ENCODE results near the gene TM6SF1. TPM values are rescaled to one million over a fixed set of nuclear protein-coding genes. Genes with fewer than 3 reads are reported as not detected.
"Not testable (repeated sequence)": the region's sequence is repeated elsewhere in the genome, so short reads cannot be mapped to it uniquely, and the experiment has no call there.

Gene TM6SF1
- total RNA-seq, 2 donors from 2014 or later: 9.1 to 11.0 TPM

DNA sequence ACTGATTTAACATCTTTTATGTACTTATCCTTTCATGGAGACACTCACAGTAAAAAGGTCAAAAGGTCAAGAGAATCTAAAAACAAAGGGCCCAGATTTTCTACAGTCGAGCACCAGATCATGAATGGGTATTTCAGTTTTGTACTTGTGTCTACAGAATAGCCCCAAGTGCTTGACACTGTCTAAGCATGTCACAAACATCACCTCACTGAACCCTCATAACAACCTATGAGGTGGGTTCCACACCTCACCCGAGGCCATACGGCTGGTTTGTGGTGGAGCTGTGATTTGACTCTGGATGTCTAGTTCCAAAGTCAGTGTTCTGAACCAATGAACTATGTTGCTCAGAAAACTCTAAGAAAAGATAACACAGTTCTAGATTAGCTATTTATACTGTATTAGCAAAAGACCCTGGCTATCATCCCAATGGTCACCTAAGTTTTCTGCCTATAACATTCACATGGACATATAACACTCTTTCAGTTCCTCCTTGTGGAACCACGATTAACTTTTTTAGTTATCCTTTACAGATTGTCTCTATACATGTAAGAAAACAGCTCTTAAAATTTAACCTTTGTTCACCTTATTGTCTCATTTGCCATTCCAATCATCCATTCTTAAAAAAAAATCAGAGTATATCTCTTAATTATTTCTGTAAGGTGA, 25.5 kb downstream of the TM6SF1 start:
- no peak overlapping the region for H3K27ac ChIP-seq
- TF ChIP-seq, protein P1, sequence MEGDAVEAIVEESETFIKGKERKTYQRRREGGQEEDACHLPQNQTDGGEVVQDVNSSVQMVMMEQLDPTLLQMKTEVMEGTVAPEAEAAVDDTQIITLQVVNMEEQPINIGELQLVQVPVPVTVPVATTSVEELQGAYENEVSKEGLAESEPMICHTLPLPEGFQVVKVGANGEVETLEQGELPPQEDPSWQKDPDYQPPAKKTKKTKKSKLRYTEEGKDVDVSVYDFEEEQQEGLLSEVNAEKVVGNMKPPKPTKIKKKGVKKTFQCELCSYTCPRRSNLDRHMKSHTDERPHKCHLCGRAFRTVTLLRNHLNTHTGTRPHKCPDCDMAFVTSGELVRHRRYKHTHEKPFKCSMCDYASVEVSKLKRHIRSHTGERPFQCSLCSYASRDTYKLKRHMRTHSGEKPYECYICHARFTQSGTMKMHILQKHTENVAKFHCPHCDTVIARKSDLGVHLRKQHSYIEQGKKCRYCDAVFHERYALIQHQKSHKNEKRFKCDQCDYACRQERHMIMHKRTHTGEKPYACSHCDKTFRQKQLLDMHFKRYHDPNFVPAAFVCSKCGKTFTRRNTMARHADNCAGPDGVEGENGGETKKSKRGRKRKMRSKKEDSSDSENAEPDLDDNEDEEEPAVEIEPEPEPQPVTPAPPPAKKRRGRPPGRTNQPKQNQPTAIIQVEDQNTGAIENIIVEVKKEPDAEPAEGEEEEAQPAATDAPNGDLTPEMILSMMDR (IDR thresholded peaks at IDR 0.05): no peak
- ATAC-seq (ENCODE audit: insufficient number of reproducible peaks, low FRiP score, low read depth) (no peak), DNase-seq (ENCODE audit: low spot score) (no peak)
- H3K27me3 ChIP-seq (replicated peaks; ENCODE audit: insufficient read depth): no peaks in the 10 kb centered on the region
- H3K9me3 ChIP-seq: no peaks in the 10 kb centered on the region
- H3K36me3 ChIP-seq: no peaks in the 10 kb centered on the region
- H3K4me1 ChIP-seq (ENCODE audit: control insufficient read depth in 1 of 2, low read depth in 2 of 2): no peaks in the 10 kb centered on the region
- no peak overlapping the region for H3K4me3 ChIP-seq

DNA sequence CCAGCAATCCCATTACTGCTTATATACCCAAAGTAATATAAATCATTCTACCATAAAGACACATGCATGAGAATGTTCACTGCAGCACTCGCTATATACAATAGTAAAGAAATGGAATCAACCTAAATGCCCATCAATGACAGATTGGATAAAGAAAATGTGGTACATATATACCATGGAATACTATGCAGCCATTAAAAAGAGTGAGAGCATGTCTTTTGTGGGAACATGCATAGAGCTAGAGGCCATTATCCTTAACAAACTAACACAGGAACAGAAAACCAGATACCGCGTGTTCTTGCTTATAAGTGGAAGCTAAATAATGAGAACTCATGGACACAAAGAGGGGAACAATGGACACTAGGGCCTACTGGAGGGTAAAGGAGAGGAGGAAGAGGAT, 34.7 kb downstream of the TM6SF1 start:
- peaks cover 14% of the 10 kb centered on the region for H3K36me3 ChIP-seq
- H3K27me3 ChIP-seq (replicated peaks; ENCODE audit: insufficient read depth); ATAC-seq (ENCODE audit: insufficient number of reproducible peaks, low FRiP score, low read depth); H3K27ac ChIP-seq; H3K4me1 ChIP-seq (ENCODE audit: control insufficient read depth in 1 of 2, low read depth in 2 of 2); H3K9me3 ChIP-seq; H3K4me3 ChIP-seq; DNase-seq (ENCODE audit: low spot score): not testable (repeated sequence)

- ATAC-seq (ENCODE audit: insufficient number of reproducible peaks, low FRiP score, low read depth): no peak
- H3K4me3 ChIP-seq: no peak overlapping the region
- no peaks in the 10 kb centered on the region for H3K27me3 ChIP-seq (replicated peaks; ENCODE audit: insufficient read depth)
- TF ChIP-seq, protein P1 (IDR thresholded peaks at IDR 0.05): no peak
- peaks cover 18% of the 10 kb centered on the region for H3K36me3 ChIP-seq
- DNase-seq (ENCODE audit: low spot score): no peak
- no peaks in the 10 kb centered on the region for H3K4me1 ChIP-seq (ENCODE audit: control insufficient read depth in 1 of 2, low read depth in 2 of 2)
- no peaks in the 10 kb centered on the region for H3K9me3 ChIP-seq
- no peak overlapping the region for H3K27ac ChIP-seq
These were observed 37.3 kb downstream of the TM6SF1 start for GRCh38 chr15:83144771-83145170.

DNA sequence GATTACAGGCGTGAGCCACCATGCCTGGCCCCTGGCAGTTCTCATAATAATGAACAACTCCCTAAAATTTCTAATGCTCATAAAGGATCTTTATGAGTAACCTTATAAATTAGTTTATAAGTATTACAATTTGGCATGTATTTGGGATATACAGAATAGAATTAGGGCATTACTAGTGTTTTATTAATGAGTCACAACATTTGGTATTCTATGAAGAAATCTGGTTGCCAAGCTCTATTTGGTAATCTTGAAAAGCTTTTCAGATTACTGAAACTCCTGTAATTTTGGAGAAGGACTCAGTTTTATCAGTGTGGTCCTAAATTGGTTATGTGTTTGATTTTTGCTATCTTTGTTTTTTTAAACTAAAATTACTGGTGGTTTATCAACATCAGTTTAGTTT, 45.8 kb downstream of the TM6SF1 start:
- H3K27ac ChIP-seq: no peak overlapping the region
- H3K4me3 ChIP-seq: no peak overlapping the region
- no peaks in the 10 kb centered on the region for H3K27me3 ChIP-seq (replicated peaks; ENCODE audit: insufficient read depth)
- DNase-seq (ENCODE audit: low spot score) (no peak), ATAC-seq (ENCODE audit: insufficient number of reproducible peaks, low FRiP score, low read depth) (no peak)
- TF ChIP-seq, protein P1 (IDR thresholded peaks at IDR 0.05): no peak
- peaks cover 20% of the 10 kb centered on the region for H3K36me3 ChIP-seq
- no peaks in the 10 kb centered on the region for H3K4me1 ChIP-seq (ENCODE audit: control insufficient read depth in 1 of 2, low read depth in 2 of 2)
- no peaks in the 10 kb centered on the region for H3K9me3 ChIP-seq

GRCh38 chr15:83155942-83156341, 48.5 kb downstream of the TM6SF1 start:
- H3K4me1 ChIP-seq (ENCODE audit: control insufficient read depth in 1 of 2, low read depth in 2 of 2): no peaks in the 10 kb centered on the region
- TF ChIP-seq, protein P1 (IDR thresholded peaks at IDR 0.05): no peak
- no peaks in the 10 kb centered on the region for H3K9me3 ChIP-seq
- no peak overlapping the region for H3K4me3 ChIP-seq
- DNase-seq (ENCODE audit: low spot score) (no peak), ATAC-seq (ENCODE audit: insufficient number of reproducible peaks, low FRiP score, low read depth) (no peak)
- peaks cover 9% of the 10 kb centered on the region for H3K36me3 ChIP-seq
- no peak overlapping the region for H3K27ac ChIP-seq
- H3K27me3 ChIP-seq (replicated peaks; ENCODE audit: insufficient read depth): no peaks in the 10 kb centered on the region

DNA sequence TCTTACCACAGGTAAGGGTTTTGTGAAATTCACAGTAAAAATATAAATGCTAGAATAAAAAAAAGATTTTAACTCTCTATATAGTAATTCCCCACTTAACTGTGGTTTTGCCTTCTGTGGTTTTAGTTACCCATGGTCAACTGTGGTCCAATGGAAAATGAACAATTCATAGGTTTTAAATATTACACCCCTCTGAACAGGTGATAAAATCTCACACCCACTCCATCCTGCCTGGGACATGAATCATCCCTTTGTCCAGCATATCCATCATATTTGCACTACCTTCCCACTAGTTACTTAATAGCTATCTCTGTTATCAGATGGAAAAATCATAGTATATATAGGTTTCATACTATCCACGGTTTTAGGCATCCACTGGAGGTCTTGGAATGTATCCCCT, 50.9 kb downstream of the TM6SF1 start:
- DNase-seq (ENCODE audit: low spot score) (no peak), ATAC-seq (ENCODE audit: insufficient number of reproducible peaks, low FRiP score, low read depth) (no peak)
- Histone ChIP-seq H3K9me3 (no peaks in the 10 kb centered on the region), H3K27ac (no peak overlapping the region), H3K27me3 (replicated peaks; ENCODE audit: insufficient read depth) (no peaks in the 10 kb centered on the region), H3K4me1 (ENCODE audit: control insufficient read depth in 1 of 2, low read depth in 2 of 2) (no peaks in the 10 kb centered on the region), H3K4me3 (no peak overlapping the region), H3K36me3 (peaks cover 5% of the 10 kb centered on the region)
- TF ChIP-seq, protein P1 (IDR thresholded peaks at IDR 0.05): no peak

All from thoracic aorta (tissue), 2 donors.